Stomach (tissue), 9 donors: ENCODE data around the gene MED17. TPM values are rescaled to one million over a fixed set of nuclear protein-coding genes. Genes with fewer than 3 reads are reported as not detected.
"Not testable (repeated sequence)": the region's sequence is repeated elsewhere in the genome, so short reads cannot be mapped to it uniquely, and the experiment has no call there.

ENCODE experiments used
- DNase-seq, 2 donors: peaks; one replicate each; pipeline versions ENCODE4 v3.0.0 to v3.0.0-alpha.2; 2013 to 2019
- H3K27ac ChIP-seq, 5 donors: fragments of 200-600 bp in 4 of 5; sonication (generic) in 4 of 5; one replicate each; pipeline ENCODE4 v1.5.1; 2013 to 2019; ENCODE audit warnings: mild to moderate bottlenecking in 1 of 5, moderate library complexity in 1 of 5
- H3K27me3 ChIP-seq, 3 donors: fragments of 200-600 bp; sonication (generic); one replicate each; pipeline ENCODE4 v1.5.1; 2017 to 2019; ENCODE audit warnings: mixed run types in 1 of 3
- H3K36me3 ChIP-seq, 4 donors: fragments of 200-600 bp; sonication (generic); 1 replicate in 3 of 4; 2 replicates in 1 of 4; pipeline ENCODE4 v1.5.1; 2016 to 2019
- H3K4me1 ChIP-seq, 4 donors: fragments of 200-600 bp; sonication (generic); one replicate each; pipeline ENCODE4 v1.5.1; 2016 to 2019
- H3K4me3 ChIP-seq, 4 donors: fragments of 200-600 bp; sonication (generic) in 3 of 4; one replicate each; pipeline ENCODE4 v1.5.1; 2016 to 2019; ENCODE audit warnings: mild to moderate bottlenecking in 1 of 4
- H3K9me3 ChIP-seq, 4 donors: fragments of 200-600 bp; sonication (generic); one replicate each; pipeline ENCODE4 v1.5.1; 2016 to 2019
- CTCF ChIP-seq, 7 experiments: fragments of 450-650 bp in 4 of 7; fragments of 200-600 bp in 3 of 7; sonication (generic) in 3 of 7; IDR thresholded peaks; one replicate each; pipeline ENCODE4 v1.5.1; 2016 to 2019; ENCODE audit warnings: antibody characterized with exemption in 7 of 7, control low read depth in 2 of 7, mild to moderate bottlenecking in 1 of 7
- EP300 ChIP-seq: sonication (generic); formaldehyde crosslinking; IDR thresholded peaks from one replicate; pipeline ENCODE4 v1.6.1; 2017; ENCODE audit warnings: antibody characterized with exemption
- POLR2A ChIP-seq, 4 donors: fragments of 450-650 bp; IDR thresholded peaks; one replicate each; pipeline ENCODE4 v1.6.1; 2016; ENCODE audit warnings: antibody characterized with exemption in 4 of 4, control low read depth in 2 of 4, mild to moderate bottlenecking in 1 of 4, moderate library complexity in 1 of 4
- POLR2AphosphoS5 ChIP-seq, 3 donors: sonication (generic); formaldehyde crosslinking; IDR thresholded peaks; one replicate each; pipeline ENCODE4 v1.6.1; 2016; ENCODE audit warnings: antibody characterized with exemption in 3 of 3
- WGBS, 5 donors: extraction: QIAGEN DNeasy Blood & Tissue Kit in 3 of 5; methylation state at CpG; one replicate each; pipeline versions ENCODE4 v1.1.5 to v1.1.7; 2013 to 2018; 5-methylcytosine and 5-hydroxymethylcytosine counted together
- intact Hi-C: fragments of 100-400 bp; cut with DNase I; formaldehyde crosslinking; loops from one replicate; pipeline ENCODE4 v1.15.1; 2023; ENCODE audit warnings: low total_unique reads
- polyA plus RNA-seq, 3 donors: library from polyadenylated mRNA; stranded (reverse); fragments of 200-250 nt; gene quantifications; one replicate each; pipeline ENCODE4 v1.2.3, GENCODE V29; 2013
- total RNA-seq, 5 donors: library from RNA; depleted of rRNA; stranded (reverse); fragments of >200 nt; gene quantifications; one replicate each; pipeline versions ENCODE4 v1.1.0 to v1.2.3, GENCODE V29; 2014 to 2016
- donor health status: healthy with polysubstance abuse.
- donor health status: Bipolar disorder and iron deficiency.
- donor health status: healthy.

MED17 gene
- total and polyA plus RNA-seq, 8 donors, result 6.5 to 121 (median 10.4) TPM

- no peak overlapping the region for H3K27ac ChIP-seq
- intact Hi-C loops, result no loop called here
- no peak for DNase-seq
- TF ChIP-seq POLR2A (IDR thresholded peaks at IDR 0.05) (no peak), CTCF (IDR thresholded peaks at IDR 0.05) (no peak), POLR2AphosphoS5 (IDR thresholded peaks at IDR 0.05) (no peak), EP300 (no peak)
- 88 to 99% (median 97%) methylated on average over 4 of the region's 4 CpGs for WGBS, 5 donors
- no peaks in the 10 kb centered on the region for H3K9me3 ChIP-seq
- H3K4me3 ChIP-seq, result no peak overlapping the region
- H3K4me1 ChIP-seq, result no peaks in the 10 kb centered on the region
- no peaks in the 10 kb centered on the region for H3K27me3 ChIP-seq
- H3K36me3 ChIP-seq, result no peaks in the 10 kb centered on the region
Measured at GRCh38 chr11:93772123-93772522, 12.0 kb upstream of the MED17 start.

- Histone ChIP-seq H3K4me3 (no peak overlapping the region), H3K4me1 (no peaks in the 10 kb centered on the region), H3K9me3 (no peaks in the 10 kb centered on the region), H3K27me3 (no peaks in the 10 kb centered on the region), H3K27ac (no peak overlapping the region), H3K36me3 (no peaks in the 10 kb centered on the region)
- intact Hi-C loops, result no loop called here
- DNase-seq, result no peak
- TF ChIP-seq POLR2AphosphoS5 (IDR thresholded peaks at IDR 0.05), result no peak
- no peak for TF ChIP-seq CTCF (IDR thresholded peaks at IDR 0.05)
- TF ChIP-seq POLR2A (IDR thresholded peaks at IDR 0.05), result no peak
- no peak for TF ChIP-seq EP300
- WGBS, 5 donors, result 70 to 88% (median 84%) methylated on average over 3 of the region's 3 CpGs
Measured at GRCh38 chr11:93773045-93773477, 11.0 kb upstream of the MED17 start.

GRCh38 chr11:93773601-93774200, 10.4 kb upstream of the MED17 start:
- Histone ChIP-seq H3K9me3 (no peaks in the 10 kb centered on the region), H3K4me3 (no peak overlapping the region), H3K27ac (no peak overlapping the region), H3K4me1 (no peaks in the 10 kb centered on the region), H3K36me3 (no peaks in the 10 kb centered on the region), H3K27me3 (no peaks in the 10 kb centered on the region)
- TF ChIP-seq POLR2AphosphoS5 (IDR thresholded peaks at IDR 0.05) (no peak), POLR2A (IDR thresholded peaks at IDR 0.05) (no peak), CTCF (IDR thresholded peaks at IDR 0.05) (no peak), EP300 (no peak)
- intact Hi-C loops, result no loop called here
- no peak for DNase-seq
- 90 to 100% (median 93%) methylated on average over 5 to 10 of the region's 10 CpGs for WGBS, 5 donors

- DNase-seq, intact Hi-C loops, H3K9me3 ChIP-seq, H3K4me3 ChIP-seq, H3K27ac ChIP-seq, H3K36me3 ChIP-seq, H3K27me3 ChIP-seq, H3K4me1 ChIP-seq: not testable (repeated sequence)
- WGBS, 5 donors, result 82 to 95% (median 91%) methylated on average over 1 to 3 of the region's 3 CpGs
Measured at GRCh38 chr11:93774560-93774959, 9.5 kb upstream of the MED17 start.

GRCh38 chr11:93775289-93775688, 8.8 kb upstream of the MED17 start:
- H3K36me3 ChIP-seq, result no peaks in the 10 kb centered on the region
- H3K27me3 ChIP-seq, result no peaks in the 10 kb centered on the region
- H3K4me1 ChIP-seq, result no peaks in the 10 kb centered on the region
- intact Hi-C loops, result no loop called here
- WGBS, 5 donors, result 45 to 61% (median 54%) methylated on average over 2 of the region's 2 CpGs
- H3K9me3 ChIP-seq, result no peaks in the 10 kb centered on the region
- H3K4me3 ChIP-seq, result no peak overlapping the region
- no peak for DNase-seq
- no peak overlapping the region for H3K27ac ChIP-seq
- no peak for TF ChIP-seq POLR2A (IDR thresholded peaks at IDR 0.05)
- TF ChIP-seq CTCF (IDR thresholded peaks at IDR 0.05), result no peak
- no peak for TF ChIP-seq POLR2AphosphoS5 (IDR thresholded peaks at IDR 0.05)
- TF ChIP-seq EP300, result no peak
